ENCODE data around the gene SRP68. TPM values are rescaled to one million over a fixed set of nuclear protein-coding genes. Genes with fewer than 3 reads are reported as not detected.

SRP68 gene
- total and polyA plus RNA-seq, 2 donors (not counting 1 experiment from before 2014, with no cell fraction given), result 29.6 to 82.3 TPM

DNA sequence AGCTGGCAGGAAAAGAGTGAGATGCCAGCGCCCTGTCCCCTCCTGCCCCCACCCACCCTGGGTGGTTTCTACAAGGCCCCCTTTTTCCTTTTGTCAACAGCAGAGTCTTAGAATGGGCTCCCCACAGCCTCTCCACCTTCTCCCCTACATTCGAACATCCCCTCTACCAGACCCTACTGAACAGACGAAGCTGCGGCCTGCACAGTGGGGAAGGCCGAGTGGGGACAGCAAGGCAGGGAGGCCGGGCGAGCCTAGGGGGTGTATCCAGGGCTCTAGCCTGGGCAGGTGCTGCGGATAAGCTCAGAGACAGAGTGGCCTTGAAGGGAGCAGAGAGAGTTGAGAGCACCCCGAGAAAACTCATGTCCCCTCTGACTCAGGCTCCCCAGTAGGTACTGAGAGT, 14.1 kb upstream of the SRP68 start:
- Histone ChIP-seq H2AFZ (ENCODE audit: insufficient read depth, low read depth, low read length, poor library complexity, severe bottlenecking) (no peak overlapping the region), H3K27ac (ENCODE audit: low read length in 2 of 2) (no peak overlapping the region), H3K9ac (ENCODE audit: low read length) (no peak overlapping the region), H3K4me3 (ENCODE audit: control extremely low read depth in 1 of 5, extremely low read depth in 1 of 5, insufficient read depth in 1 of 5, low read depth in 2 of 5, low read length in 4 of 5) (no peak overlapping the region), H3K4me2 (replicated peaks; ENCODE audit: low read depth, low read length, poor library complexity, severe bottlenecking) (no peak overlapping the region), H3K9me3 (ENCODE audit: control extremely low read depth in 1 of 3, control insufficient read depth in 2 of 3, insufficient read depth in 1 of 3, low read length in 2 of 3) (peaks cover 0 to under 1% (median 0%) of the 10 kb centered on the region in 3 donors), H3K36me3 (replicated peaks in 1 of 2; ENCODE audit: control extremely low read depth in 1 of 2, control insufficient read depth in 1 of 2, extremely low read depth in 1 of 2, insufficient read depth in 2 of 2, low read length in 1 of 2) (peaks cover 0 to 79% of the 10 kb centered on the region in 2 experiments), H3K27me3 (replicated peaks in 1 of 4; ENCODE audit: control extremely low read depth in 1 of 4, control insufficient read depth in 3 of 4, insufficient read depth in 4 of 4, low read length in 3 of 4) (no peaks in the 10 kb centered on the region), H3K79me2 (ENCODE audit: control insufficient read depth, insufficient read depth, low read length) (no peaks in the 10 kb centered on the region), H4K20me1 (ENCODE audit: control insufficient read depth, insufficient read depth, low read length, poor library complexity, severe bottlenecking) (peaks cover 15% of the 10 kb centered on the region), H3K4me1 (ENCODE audit: control insufficient read depth in 2 of 2, insufficient read depth in 2 of 2, low read length in 2 of 2) (no peaks in the 10 kb centered on the region)
- intact Hi-C loops (cut with micrococcal nuclease), result no loop called here
- DNase-seq, result no peak
- H3K9me3 Mint-ChIP-seq (ENCODE audit: insufficient read depth), result no peaks in the 10 kb centered on the region
- ChIA-PET CTCF (no interaction called here), POLR2A (no interaction called here)
- 100% methylated on average over 5 of the region's 9 CpGs for WGBS (ENCODE audit: insufficient coverage)
- no peaks in the 10 kb centered on the region for H3K4me1 Mint-ChIP-seq
- ATAC-seq (ENCODE audit: low read depth), result no peak
- H3K27ac Mint-ChIP-seq, result no peak overlapping the region
- no peaks in the 10 kb centered on the region for H3K27me3 Mint-ChIP-seq
- H3K4me3 Mint-ChIP-seq, result no peak overlapping the region
- TF ChIP-seq, protein P1, sequence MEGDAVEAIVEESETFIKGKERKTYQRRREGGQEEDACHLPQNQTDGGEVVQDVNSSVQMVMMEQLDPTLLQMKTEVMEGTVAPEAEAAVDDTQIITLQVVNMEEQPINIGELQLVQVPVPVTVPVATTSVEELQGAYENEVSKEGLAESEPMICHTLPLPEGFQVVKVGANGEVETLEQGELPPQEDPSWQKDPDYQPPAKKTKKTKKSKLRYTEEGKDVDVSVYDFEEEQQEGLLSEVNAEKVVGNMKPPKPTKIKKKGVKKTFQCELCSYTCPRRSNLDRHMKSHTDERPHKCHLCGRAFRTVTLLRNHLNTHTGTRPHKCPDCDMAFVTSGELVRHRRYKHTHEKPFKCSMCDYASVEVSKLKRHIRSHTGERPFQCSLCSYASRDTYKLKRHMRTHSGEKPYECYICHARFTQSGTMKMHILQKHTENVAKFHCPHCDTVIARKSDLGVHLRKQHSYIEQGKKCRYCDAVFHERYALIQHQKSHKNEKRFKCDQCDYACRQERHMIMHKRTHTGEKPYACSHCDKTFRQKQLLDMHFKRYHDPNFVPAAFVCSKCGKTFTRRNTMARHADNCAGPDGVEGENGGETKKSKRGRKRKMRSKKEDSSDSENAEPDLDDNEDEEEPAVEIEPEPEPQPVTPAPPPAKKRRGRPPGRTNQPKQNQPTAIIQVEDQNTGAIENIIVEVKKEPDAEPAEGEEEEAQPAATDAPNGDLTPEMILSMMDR (IDR thresholded peaks at IDR 0.05), result no peak
- no peak for TF ChIP-seq EZH2 (IDR thresholded peaks at IDR 0.05; ENCODE audit: borderline replicate concordance, insufficient read depth, low read depth, low read length, poor library complexity, severe bottlenecking)

DNA sequence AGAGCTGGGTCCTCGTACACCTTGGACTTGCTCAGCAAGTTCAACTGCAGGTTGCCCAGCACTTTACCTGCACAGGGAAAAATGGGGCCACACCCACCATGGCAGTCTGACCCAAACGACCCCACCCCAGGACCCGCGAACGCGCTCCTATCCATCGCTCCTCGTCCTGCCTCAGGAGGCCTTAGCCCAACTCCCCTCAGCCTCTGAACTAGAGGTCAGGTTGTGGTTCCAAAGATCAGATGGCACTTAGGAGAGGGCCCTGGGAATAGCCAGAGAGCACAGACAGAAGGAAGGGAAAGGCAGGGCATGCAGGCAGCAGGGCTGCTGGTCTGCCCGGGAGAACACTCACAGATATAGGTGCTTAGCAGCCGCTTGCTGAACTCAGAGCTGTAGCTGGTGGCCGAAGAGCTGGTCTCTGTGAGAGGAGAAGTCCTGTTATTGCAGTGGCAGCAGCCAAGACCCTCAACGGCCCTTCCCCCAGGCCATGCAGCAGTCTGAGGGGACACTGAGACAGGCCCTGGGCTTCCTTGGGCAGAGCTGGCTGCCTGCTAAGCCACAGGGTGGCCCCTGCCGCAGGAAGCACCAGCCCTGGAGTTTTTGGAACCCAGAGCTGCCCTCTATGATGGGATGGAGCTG, 13.5 kb upstream of the SRP68 start:
- CTCF ChIA-PET, result interaction anchor here (0.9 kb wide), 1 partner anchor 36 kb away, joined by 3 read pairs; no protein-coding TSS in a partner anchor

More for the DNA sequence above, 13.5 kb upstream of the SRP68 start:
- no peaks in the 10 kb centered on the region for H3K9me3 ChIP-seq (ENCODE audit: control extremely low read depth in 1 of 3, control insufficient read depth in 2 of 3, insufficient read depth in 1 of 3, low read length in 2 of 3)
- H3K9ac ChIP-seq (ENCODE audit: low read length), result no peak overlapping the region
- DNase-seq (no peak), ATAC-seq (ENCODE audit: low read depth) (no peak)
- Mint-ChIP-seq H3K27me3 (no peaks in the 10 kb centered on the region), H3K9me3 (ENCODE audit: insufficient read depth) (no peaks in the 10 kb centered on the region), H3K4me3 (no peak overlapping the region), H3K27ac (no peak overlapping the region), H3K4me1 (peaks cover 2% of the 10 kb centered on the region)
- intact Hi-C loops (cut with micrococcal nuclease), result no loop called here
- no peak overlapping the region for H3K27ac ChIP-seq (ENCODE audit: low read length in 2 of 2)
- H3K4me1 ChIP-seq (ENCODE audit: control insufficient read depth in 2 of 2, insufficient read depth in 2 of 2, low read length in 2 of 2), result no peaks in the 10 kb centered on the region
- 97% methylated on average over 6 of the region's 13 CpGs for WGBS (ENCODE audit: insufficient coverage)
- peaks cover 10% of the 10 kb centered on the region for H4K20me1 ChIP-seq (ENCODE audit: control insufficient read depth, insufficient read depth, low read length, poor library complexity, severe bottlenecking)
- POLR2A ChIA-PET, result no interaction called here
- H2AFZ ChIP-seq (ENCODE audit: insufficient read depth, low read depth, low read length, poor library complexity, severe bottlenecking), result no peak overlapping the region
- H3K79me2 ChIP-seq (ENCODE audit: control insufficient read depth, insufficient read depth, low read length), result no peaks in the 10 kb centered on the region
- H3K27me3 ChIP-seq (replicated peaks in 1 of 4; ENCODE audit: control extremely low read depth in 1 of 4, control insufficient read depth in 3 of 4, insufficient read depth in 4 of 4, low read length in 3 of 4), result no peaks in the 10 kb centered on the region
- no peak for TF ChIP-seq EZH2 (IDR thresholded peaks at IDR 0.05; ENCODE audit: borderline replicate concordance, insufficient read depth, low read depth, low read length, poor library complexity, severe bottlenecking)
- TF ChIP-seq, protein P1 (IDR thresholded peaks at IDR 0.05), result no peak
- no peak overlapping the region for H3K4me2 ChIP-seq (replicated peaks; ENCODE audit: low read depth, low read length, poor library complexity, severe bottlenecking)
- H3K36me3 ChIP-seq (replicated peaks in 1 of 2; ENCODE audit: control extremely low read depth in 1 of 2, control insufficient read depth in 1 of 2, extremely low read depth in 1 of 2, insufficient read depth in 2 of 2, low read length in 1 of 2), result peaks cover 0 to 75% of the 10 kb centered on the region in 2 experiments
- H3K4me3 ChIP-seq (ENCODE audit: control extremely low read depth in 1 of 5, extremely low read depth in 1 of 5, insufficient read depth in 1 of 5, low read depth in 2 of 5, low read length in 4 of 5), result no peak overlapping the region
